ENCODE measurements around the gene PLEKHA6. TPM values are rescaled to one million over a fixed set of nuclear protein-coding genes. Genes with fewer than 3 reads are reported as not detected.

Gene PLEKHA6
- total RNA-seq, 6 experiments from 2014 or later = 16.6 to 31.1 (median 22.1) TPM

DNA sequence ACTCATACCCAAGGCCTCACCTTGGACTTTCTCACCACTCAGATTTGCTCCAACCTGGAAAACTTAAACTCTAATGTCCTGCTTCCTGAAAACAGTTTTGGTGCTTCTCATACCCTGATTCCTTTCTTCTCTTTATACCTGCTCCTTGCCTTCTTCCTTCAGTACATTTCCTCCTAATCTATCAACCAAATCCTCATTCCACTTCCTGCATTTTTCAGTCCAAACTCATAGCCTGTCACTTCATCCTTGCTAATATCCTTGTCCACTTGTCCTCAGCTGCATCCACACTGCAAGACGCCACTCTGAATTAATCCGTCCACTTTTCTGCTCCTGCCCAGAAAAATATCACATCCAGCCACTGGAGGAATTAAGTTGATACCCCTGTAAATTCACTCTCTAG lies 26.0 kb upstream of the PLEKHA6 start:
- TF ChIP-seq, protein P1, sequence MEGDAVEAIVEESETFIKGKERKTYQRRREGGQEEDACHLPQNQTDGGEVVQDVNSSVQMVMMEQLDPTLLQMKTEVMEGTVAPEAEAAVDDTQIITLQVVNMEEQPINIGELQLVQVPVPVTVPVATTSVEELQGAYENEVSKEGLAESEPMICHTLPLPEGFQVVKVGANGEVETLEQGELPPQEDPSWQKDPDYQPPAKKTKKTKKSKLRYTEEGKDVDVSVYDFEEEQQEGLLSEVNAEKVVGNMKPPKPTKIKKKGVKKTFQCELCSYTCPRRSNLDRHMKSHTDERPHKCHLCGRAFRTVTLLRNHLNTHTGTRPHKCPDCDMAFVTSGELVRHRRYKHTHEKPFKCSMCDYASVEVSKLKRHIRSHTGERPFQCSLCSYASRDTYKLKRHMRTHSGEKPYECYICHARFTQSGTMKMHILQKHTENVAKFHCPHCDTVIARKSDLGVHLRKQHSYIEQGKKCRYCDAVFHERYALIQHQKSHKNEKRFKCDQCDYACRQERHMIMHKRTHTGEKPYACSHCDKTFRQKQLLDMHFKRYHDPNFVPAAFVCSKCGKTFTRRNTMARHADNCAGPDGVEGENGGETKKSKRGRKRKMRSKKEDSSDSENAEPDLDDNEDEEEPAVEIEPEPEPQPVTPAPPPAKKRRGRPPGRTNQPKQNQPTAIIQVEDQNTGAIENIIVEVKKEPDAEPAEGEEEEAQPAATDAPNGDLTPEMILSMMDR (IDR thresholded peaks at IDR 0.05) = no peak
- no peak for TF ChIP-seq POLR2A (IDR thresholded peaks at IDR 0.05)
- 96% methylated on average over 2 of the region's 2 CpGs for WGBS (ENCODE audit: insufficient coverage, low coverage, low lambda C conversion rate, missing lambda C conversion rate)
- no peaks in the 10 kb centered on the region for H3K36me3 ChIP-seq
- no peaks in the 10 kb centered on the region for H3K9me3 ChIP-seq
- ATAC-seq (no peak), DNase-seq (no peak)
- no peaks in the 10 kb centered on the region for H3K4me1 ChIP-seq
- intact Hi-C loops (cut with DNase I) = no loop called here
- H3K27me3 ChIP-seq = no peaks in the 10 kb centered on the region
- no peak overlapping the region for H3K27ac ChIP-seq
- H3K4me3 ChIP-seq = no peak overlapping the region

DNA sequence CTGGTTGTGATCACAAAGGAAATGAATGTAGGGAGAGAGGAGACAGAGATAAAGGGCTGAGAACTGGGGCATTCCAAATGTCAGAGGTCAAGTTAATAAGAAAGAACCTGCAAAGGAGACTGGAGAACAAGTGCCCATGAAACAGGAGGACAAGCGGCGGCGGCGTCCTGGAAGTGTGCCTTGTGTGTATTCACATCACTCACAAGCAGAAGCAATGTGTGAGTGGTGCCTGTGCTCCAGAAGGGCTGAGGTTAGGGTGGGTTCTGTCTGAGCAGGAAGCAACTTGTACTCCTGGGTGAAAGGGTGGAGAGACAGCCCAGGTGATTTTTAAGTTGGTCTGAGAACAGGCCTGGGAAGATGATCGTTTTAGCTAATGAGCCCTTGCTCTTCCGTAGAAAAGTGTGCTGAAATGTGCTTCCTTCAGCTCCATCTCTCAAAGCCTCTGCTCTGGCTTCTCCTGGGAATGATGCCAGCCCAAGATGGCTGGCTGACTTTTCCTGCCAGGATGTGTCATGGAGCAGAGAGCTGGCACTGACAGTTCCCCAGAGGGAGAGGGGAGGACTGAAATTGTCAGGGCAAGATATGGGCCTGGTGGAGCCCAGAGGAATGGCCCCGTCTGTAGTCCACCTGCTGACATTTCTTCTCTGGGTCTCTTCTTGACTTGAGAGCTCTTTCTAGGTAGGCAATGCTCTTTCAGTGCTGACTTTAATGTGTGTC lies 25.1 kb upstream of the PLEKHA6 start:
- no peaks in the 10 kb centered on the region for H3K27me3 ChIP-seq
- TF ChIP-seq POLR2A (IDR thresholded peaks at IDR 0.05) = no peak
- TF ChIP-seq, protein P1 (IDR thresholded peaks at IDR 0.05) = no peak
- H3K9me3 ChIP-seq = no peaks in the 10 kb centered on the region
- WGBS (ENCODE audit: insufficient coverage, low coverage, low lambda C conversion rate, missing lambda C conversion rate) = 73% methylated on average over 3 of the region's 7 CpGs
- no peak overlapping the region for H3K4me3 ChIP-seq
- DNase-seq = no peak
- intact Hi-C loops (cut with DNase I) = no loop called here
- H3K4me1 ChIP-seq = no peaks in the 10 kb centered on the region
- H3K36me3 ChIP-seq = no peaks in the 10 kb centered on the region
- H3K27ac ChIP-seq = no peak overlapping the region
- ATAC-seq = peak in 3 of 4 donors; percentile 17 to 41 (median 38)

DNA sequence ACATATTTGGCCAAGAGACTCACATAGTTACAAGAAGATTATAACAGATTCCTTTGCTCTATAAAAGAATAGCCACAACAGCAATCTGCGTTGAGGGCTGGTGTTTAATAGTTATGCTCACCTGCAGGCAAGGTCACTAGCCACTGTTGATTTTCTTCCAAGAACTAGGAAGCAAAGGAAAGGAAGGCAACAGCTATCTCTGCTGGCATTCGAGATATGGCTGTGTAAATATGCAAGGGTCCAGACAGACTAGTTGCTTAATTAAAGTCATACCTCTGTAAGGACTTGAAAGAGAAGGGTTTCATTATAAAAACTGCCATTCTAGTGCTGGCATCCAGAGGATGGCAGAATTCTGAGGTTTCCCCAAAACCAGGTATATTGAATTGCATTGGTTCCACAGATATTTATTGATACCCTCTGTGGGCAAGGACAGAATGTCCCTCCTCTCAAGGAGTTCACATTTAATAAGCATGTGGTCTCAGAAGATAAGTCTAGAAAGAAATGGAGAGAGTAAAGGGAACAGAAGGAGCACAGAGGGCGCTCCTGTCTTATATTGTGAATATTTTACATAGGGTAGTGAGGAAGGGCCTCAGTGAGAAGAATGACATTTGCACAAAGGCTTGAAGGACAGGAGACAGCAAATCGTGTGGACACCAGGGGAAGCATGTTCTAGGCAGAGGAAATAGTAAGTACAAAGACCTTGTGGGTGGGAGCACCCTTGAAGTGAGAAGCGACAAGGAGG lies 23.6 kb upstream of the PLEKHA6 start:
- peaks cover 0 to under 1% (median 0%) of the 10 kb centered on the region in 4 donors for H3K4me1 ChIP-seq
- intact Hi-C loops (cut with DNase I) = no loop called here
- ATAC-seq = no peak
- WGBS (ENCODE audit: insufficient coverage, low coverage, low lambda C conversion rate, missing lambda C conversion rate) = 61% methylated on average over 4 of the region's 5 CpGs
- no peaks in the 10 kb centered on the region for H3K27me3 ChIP-seq
- H3K27ac ChIP-seq = no peak overlapping the region
- H3K4me3 ChIP-seq = no peak overlapping the region
- H3K9me3 ChIP-seq = no peaks in the 10 kb centered on the region
- TF ChIP-seq POLR2A (IDR thresholded peaks at IDR 0.05) = no peak
- TF ChIP-seq, protein P1 (IDR thresholded peaks at IDR 0.05) = no peak
- no peaks in the 10 kb centered on the region for H3K36me3 ChIP-seq
- DNase-seq = no peak

DNA sequence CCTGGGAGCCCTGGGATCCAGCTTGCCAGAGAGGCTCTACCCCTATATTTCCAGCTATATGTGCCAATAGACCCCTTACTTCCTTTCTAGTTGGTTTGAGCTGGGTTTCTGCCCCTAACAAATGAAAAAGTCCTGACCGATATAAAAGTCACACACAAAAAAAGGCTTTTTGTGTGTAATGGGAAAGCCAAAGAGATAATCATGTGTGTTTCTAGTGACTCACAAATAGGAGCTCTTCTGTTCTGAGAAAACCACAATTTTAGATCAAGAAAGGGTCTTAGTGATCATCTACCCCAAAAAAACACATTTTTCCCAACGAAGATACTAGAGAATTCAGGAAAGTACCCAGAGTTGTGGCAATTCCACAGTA lies 23.0 kb upstream of the PLEKHA6 start:
- DNase-seq (no peak), ATAC-seq (no peak)
- intact Hi-C loops (cut with DNase I) = no loop called here
- no peak overlapping the region for H3K4me3 ChIP-seq
- H3K27me3 ChIP-seq = no peaks in the 10 kb centered on the region
- 83% methylated on average over 2 of the region's 2 CpGs for whole genome bisulfite sequencing (ENCODE audit: insufficient coverage, low coverage, low lambda C conversion rate, missing lambda C conversion rate)
- TF ChIP-seq, protein P1 (IDR thresholded peaks at IDR 0.05) = no peak
- TF ChIP-seq POLR2A (IDR thresholded peaks at IDR 0.05) = no peak
- H3K4me1 ChIP-seq = peaks cover 0 to 3% (median 0%) of the 10 kb centered on the region in 4 donors
- no peaks in the 10 kb centered on the region for H3K36me3 ChIP-seq
- H3K9me3 ChIP-seq = no peaks in the 10 kb centered on the region
- H3K27ac ChIP-seq = no peak overlapping the region

Data from right lobe of liver (tissue), 6 donors.